ENCODE data around the gene GMFB. TPM values are rescaled to one million over a fixed set of nuclear protein-coding genes. Genes with fewer than 3 reads are reported as not detected.

GMFB gene
- total RNA-seq, 1 donor from 2014 or later, result 86.0 TPM

DNA sequence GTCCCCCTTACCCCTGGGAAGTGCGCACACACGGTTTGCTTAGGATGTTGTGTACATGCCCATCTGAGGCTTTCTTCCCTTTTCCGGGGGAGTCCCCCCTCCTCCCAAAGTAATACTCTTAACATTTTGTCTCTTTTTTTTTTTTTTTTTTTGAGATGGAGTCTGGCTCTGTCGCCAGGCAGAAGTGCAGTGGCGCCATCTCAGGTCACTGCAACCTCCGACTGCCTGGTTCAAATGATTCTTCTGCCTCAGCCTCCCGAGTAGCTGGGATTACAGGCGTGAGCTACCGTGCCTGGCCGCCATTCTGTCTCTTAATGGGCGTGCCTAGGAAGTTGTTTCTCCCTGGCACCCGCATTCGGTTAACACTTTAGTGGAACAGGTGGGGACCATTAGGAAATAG lies 4.5 kb upstream of the GMFB start:
- no peak for DNase-seq (ENCODE audit: low spot score)

DNA sequence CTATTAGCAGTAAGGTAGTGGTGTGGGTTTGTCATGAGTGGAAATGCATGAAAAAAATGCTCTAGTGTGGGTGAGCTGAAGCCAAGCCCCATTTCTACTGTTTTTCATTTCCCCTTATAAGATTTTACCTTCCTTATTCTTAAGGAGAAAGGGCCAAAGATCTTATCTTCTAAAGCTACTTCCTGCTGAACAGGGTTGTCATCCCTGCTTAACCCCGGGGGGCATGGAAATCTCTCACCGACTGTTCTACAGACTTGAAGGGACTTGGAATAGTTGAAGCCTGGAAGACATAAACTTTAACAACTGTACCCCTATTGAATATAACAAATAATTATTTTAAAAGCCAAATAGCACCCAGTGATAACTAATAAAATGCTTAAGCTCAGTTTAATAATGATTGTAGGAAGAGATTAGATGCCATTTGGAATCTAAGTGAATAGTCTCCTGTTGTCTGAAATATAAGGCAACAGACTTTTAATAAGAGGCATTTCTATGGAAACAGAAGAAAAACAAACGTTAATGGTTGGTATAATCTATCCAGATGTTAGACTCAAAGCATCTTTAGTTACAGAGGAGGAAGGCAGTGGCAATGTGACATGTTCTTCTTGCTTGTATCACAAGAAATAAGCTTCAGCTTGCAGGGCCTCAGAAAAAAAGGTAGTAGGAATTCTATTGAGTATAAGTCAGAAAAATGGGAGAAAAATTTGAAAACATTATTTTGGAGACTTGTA lies 1.8 kb upstream of the GMFB start:
- no peak for DNase-seq (ENCODE audit: low spot score)

DNA sequence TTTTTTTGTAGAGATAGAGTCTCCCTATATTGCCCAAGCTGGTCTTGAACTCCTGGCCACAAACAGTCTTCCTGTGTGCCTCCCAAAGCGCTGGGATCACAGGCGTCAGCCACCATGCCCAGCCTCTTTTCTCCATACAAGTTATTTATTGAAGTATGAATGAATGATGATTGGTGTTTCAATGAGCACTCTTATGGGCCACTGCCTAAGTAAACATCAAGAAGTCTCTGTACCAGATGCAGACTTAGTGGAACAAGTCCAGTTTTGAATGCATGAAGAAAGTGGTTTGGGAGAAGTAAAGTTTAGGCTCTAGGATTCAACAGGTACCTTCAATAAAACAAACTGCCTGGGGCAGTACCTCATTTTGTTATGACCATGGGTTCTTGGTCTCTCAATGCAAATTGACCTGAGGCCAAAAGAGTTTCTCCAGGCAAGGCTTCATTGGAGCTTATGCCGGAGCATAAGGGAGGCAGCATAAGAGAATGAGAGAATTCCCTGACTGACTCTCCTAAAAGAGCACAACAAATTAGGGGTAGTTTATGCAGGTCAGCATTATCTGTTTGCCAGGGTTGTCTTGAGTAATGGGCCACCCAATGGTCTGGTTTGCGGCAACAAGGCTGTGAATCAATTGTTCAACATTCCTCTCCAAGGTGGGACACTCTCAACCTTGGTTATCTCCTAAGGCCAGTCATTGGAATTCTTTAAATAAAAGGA lies 1.1 kb upstream of the GMFB start:
- no peak for DNase-seq (ENCODE audit: low spot score)

DNA sequence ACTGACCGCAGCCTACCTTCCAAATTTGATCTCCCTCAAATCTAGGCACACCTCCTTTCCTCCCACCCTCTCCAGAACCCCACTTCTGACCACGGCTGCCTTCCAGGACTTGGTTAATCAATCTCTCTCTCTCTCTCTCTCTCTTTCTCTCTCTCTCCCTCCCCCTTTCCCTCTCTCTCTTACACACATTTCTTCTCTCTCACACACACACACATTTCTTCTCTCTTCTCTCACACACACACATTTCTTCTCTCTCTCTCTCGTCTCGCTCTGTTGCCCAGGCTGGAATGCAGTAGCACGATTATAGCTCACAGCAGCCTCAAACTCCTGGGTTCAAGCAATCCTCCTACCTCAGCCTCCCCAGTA lies 521 bp upstream of the GMFB start:
- DNase-seq (ENCODE audit: low spot score), result no peak

DNA sequence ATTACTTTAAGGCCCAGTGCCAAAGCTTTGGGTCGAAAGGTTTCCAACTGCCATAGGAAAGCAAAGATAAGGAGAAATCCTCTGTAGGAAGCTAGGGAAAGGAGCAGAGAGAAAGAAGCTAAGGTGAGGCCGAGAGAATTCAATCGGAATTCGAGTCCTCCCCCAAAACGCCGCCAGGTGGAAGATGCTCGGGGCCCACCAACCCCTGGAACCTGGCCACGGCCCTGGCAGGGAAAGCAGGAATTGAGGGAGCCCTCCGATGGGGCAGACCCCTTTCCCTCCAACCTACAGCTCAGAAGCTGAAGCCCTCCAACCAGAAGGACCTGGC lies 498 bp downstream of the GMFB start:
- DNase-seq (ENCODE audit: low spot score), result no peak

DNA sequence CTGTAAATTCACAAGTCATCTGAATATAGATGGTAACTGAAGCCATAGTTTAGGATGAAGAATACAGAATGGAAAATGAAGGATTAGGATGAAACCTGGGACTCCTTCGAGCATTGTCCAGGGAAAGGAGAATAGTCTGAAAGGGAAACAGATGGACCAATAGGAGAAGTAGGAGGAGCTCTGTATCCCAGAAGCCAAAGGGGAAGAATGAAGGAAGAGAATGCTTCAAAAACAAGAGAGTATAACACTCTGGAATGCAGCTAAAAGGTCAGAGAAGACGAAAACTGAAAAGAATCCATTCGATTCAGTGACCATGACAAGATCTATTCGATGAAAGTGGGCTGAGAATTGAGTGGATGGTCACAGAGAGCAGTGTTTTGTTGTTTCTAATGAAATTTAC lies 1.0 kb downstream of the GMFB start:
- DNase-seq (ENCODE audit: low spot score), result no peak

DNA sequence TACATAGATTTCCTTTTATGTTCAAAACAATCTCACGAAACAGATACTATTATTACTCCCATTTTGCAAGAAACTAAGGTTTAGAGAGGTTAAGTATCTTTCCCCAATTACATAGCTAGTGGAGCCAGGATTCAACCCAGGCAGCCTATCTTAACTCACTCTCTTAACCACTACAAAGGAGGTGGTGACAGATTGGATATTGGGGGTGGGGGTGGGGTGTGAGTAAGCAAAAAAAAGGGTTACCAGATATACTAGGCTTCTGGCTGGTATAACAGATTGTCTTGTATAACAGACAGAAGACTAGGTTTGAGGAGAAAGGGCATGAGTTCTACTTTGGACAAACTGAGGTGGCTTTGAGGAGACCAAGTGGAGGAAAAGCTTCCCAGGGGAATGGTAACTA lies 2.1 kb downstream of the GMFB start:
- DNase-seq (ENCODE audit: low spot score), result no peak

DNA sequence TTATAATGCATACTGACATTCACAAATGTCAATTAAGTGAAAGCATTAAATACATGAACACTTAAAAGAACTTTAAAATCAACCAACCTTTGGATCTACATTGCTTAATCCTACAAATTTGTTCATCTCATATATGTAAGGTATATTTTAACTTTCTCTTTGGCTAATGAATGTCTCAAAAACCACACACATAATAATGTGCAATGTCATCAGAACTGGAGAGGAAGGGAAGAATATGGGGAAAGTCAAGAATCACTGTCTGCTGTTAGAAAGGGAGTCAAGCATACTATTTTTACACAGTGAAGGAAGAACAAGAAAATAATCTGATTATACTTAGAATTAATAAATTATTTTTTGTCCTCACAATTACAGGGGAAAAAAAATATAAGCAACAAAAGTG lies 4.9 kb downstream of the GMFB start:
- DNase-seq (ENCODE audit: low spot score), result no peak

DNA sequence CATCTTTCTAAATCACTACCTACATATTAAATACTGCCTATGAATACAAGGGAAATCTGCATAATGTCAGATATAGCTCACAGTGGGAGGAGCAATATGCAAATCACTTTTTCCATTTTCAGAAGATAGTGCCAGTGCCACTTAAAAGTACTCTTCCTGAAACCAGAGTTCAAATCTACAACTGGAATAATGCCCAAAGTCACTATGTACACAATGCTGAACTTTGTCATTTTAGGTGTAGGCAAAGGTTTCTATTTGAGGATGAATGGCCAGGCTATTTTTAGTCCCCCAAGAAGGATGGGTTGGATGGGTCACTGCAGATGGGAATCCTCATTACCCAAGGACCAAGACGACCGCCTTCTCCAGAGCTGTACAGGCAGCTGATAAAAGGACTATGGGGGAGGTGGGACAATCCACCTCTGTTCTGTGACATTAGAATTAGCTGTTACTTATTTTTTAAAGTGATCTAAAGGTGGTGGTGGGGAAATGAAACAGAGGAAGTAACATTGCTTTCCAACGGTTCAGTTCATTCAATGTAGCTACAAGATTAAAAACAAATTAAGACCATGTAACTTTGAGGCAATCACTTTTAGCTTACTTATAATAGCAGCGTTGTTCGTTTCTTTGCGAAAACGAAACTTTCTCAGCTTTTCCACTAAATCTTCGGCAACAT lies 5.6 kb downstream of the GMFB start:
- DNase-seq (ENCODE audit: low spot score), result no peak

DNA sequence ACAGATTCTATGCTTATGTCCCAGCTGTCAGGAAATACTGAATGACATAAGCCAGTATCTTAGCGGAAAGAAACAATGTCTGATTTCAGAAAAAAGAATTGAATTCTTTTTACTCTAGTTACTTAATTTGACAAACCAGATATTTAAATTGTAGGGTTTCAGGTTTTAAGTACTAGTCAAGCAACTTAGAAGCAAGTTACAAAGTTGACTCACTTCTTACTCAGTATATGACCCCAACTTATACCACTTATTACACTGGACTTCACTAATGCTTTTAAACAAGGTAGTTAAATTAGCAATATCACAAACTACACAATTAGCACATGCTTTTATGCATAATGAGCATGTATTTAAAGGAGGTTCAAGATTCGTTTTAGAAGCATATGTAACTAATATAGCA lies 7.1 kb downstream of the GMFB start:
- DNase-seq (ENCODE audit: low spot score), result no peak

DNA sequence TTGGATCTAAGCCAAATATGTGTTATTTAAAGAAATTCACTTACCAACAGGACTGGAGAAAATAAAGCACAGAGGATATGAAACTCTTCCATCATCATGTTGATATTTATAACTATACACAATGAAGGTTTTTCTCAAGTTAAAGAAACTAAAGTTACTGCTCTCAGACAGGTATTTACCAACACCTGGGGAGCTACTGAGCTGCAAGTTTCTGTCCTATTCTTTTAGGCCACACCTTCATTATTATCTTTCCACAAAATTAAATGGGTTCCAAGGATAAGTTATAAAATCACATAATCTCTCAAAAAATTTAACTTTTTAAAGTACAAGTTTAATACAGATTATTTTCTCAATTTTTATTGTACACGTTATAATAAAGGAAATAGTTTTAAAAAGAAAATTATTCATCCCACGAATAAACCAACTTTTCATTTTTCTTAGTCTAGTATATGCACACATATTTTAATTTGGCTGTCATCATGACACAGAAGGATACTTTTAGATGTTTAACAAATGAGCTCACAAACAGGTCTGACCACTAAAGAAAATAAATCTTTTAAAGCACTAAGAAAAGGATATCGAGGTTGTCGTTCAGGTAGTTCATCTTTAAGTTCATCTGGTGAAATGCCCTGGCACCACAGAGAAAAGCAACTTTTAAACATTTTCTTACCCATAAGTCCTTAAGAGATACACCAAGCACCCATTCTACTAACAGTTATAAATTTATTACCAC lies 7.8 kb downstream of the GMFB start:
- DNase-seq (ENCODE audit: low spot score), result no peak

DNA sequence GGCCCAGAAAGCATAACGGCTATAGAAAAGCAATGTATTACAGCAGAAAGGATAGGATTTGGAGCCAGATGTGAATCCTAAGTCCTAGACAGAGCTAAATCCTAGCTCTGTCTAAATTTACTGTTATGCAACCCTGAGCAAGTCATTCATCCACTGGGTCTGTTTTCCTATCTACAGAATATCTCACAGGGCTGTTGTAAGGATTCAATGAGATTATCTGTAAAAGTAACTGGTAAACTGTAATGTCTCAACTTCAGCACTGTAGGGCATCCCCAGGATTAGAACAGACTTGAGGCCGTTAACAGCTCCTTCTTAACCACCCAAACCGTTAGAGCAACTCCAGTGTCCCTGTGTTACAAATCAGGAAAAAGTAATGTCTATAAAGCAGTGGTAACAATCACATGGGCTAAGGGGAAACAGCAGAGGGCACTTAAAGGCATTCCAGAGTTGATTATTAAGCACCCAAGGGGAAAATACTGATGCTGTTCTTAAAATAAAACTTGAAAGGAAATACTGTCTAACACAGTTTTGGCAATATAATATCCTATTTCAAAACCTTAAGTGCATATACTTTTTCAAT lies 10.1 kb downstream of the GMFB start:
- DNase-seq (ENCODE audit: low spot score), result no peak

DNA sequence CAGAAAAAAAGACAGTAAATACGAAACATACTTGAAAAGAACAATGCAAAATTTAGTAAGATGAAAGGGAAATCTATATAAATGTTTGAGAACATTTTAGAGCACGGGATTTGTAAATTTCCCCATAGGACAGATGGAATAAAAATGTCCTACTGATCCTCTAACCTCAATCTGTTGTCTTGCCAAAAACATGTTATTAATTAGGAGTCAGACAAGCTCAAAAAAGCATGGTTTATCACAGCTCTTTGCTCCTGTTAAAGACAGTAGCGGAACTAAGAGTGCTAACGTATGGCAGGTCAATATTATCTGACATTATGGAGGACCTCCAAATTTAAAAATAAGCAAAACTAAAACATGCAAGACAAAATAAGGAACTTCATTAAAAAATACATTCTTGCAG lies 12.9 kb downstream of the GMFB start:
- no peak for DNase-seq (ENCODE audit: low spot score)

DNA sequence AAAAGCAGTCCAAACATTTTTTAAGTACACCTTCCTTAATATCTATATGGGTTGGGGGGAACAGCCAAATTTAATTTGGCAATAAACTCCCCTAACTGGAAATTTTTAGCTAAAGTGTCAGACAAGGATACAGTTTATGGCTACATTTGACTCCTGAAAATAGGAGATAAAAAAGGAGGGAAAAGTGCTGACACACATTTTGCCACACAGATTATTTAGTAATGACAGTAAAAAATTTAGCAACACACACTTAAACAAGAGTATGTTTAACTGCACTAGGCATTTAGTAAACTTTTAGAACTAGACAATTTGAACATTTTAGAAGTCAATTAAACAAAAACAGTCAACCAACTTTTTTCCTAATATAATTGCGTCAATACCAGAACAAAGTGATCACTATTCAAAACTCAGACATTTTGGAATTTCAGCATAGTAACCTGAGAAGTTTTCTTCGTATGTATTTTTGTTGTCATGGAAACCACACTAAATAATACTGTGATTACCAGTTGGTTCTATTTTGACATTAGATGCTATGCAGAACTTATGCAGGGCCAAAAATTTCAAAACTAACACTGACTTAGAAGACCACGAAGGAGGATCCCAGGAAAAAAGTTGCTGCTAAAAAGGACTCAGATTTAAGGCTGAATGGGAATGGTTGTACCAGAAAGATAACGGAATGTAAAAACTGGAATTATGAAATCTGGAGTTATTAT lies 13.4 kb downstream of the GMFB start:
- no peak for DNase-seq (ENCODE audit: low spot score)

DNA sequence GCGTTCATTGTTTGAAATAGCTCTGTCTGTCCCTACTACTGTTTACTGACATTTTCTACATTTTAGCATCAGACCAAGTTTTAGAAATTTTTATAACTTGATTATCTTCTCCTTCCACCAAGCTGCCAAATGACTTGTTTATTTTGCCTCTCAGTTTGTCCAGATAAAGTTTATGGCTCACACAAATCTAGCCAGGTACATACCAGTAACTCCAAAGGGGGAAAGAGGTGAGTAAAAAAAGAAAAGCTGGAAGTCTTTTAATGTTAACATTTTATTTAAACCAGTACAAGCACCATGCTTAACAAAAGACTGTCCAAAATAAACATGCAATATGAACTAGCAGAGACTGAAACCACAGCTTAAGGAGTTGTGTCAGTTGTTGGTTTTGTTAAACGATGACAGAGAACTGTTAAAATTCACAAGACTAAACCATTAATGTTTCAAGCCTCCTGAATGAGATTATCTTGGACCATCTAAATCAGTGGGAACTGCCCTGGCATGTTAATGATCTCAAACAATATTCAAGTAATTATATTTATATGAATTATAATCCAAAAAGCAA lies 14.5 kb downstream of the GMFB start:
- no peak for DNase-seq (ENCODE audit: low spot score)

DNA sequence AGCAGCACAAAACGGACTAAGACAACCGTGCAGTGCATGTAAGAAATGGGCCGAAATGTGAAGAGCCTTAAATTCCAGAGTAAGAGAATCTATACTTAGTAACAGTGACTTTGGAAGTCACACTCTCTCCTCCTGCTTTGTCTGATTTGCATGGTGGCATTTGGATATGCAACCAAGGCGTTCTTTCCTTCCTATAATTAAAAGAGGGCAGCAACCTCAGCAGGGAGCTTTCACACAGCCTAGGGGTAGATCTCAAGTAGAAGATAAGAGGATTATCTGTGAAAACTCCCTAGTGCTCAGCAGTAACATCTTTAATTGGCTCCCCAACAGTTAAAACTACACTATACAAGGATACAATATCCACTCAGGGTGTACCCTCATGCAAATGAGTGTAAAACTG lies 16.5 kb downstream of the GMFB start:
- no peak for DNase-seq (ENCODE audit: low spot score)

DNA sequence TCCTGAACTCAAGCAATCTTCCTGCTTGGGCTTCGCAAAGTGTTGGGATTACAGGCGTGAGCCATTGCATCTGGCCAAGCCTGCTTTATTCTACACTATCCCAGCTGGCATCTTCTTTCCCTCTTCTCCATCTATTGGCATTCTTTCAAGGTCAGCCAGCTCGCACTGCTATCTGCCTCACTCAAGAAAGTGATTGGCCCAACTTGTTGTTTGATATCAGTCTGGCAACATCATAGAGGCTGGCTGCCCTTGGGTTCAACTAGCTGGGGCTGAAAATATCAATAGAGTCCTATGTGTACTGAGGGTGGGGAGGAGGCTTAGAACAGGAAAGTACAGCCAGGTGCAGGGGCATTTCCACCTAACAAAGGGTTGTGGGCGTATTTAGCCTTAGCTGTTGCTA lies 17.1 kb downstream of the GMFB start:
- no peak for DNase-seq (ENCODE audit: low spot score)

DNA sequence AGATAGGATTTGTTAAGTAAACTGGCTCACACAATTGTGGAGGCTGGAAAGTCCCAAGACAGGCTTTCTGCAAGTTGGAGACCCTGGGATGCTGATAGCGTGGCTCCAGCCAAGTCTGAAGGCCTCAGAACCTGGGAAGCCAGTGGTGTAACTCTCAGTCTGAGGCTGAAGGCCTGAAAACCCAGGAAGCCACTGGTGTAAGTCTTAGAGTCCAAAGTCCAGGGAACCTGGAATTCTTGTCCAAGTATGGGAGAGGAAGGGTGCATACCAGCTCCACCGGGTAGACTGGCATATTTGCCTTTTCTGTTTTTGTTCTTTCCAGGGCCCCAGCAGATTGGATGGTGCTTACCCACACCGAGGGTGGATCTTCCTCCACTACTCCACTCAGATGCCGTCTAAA lies 18.1 kb downstream of the GMFB start:
- no peak for DNase-seq (ENCODE audit: low spot score)

DNA sequence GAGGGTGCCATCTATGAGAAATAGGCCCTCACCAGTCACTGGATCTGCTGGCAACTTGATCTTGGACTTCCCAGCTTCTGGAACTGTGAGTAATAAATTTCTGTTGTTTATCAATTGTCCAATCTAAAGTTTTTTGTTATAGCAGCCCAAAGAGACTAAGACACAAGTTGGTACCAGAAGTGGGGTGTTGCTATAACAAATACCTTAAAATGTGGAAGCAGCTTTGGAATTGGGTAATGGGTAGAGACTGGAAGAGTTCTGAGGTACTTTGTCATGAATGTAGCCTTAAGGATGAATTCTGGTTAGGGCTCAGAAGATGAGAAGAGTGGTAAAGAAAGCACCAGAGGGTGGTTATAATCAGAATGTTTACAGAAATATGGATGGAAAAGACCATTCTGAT lies 21.5 kb downstream of the GMFB start:
- DNase-seq (ENCODE audit: low spot score), result no peak

DNA sequence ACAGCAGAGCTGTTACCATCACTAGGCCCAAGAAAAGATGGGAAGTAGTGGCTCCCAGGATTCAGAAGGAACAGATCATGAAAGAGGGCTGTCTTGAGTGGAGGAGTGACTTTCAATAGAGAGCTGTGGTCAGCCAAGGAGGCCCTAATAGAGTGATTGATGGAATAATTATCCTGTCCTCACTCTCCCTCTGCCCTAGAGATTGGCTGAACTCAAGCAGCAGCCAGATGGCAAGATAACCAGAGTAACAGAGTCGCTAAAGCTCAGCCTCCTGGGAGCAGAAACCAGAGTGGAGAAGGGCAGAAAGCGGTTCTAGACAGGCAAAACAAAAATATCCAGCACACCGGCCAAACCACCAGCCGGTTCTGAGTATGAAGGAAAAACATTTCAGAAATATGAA lies 23.1 kb downstream of the GMFB start:
- no peak for DNase-seq (ENCODE audit: low spot score)

DNA sequence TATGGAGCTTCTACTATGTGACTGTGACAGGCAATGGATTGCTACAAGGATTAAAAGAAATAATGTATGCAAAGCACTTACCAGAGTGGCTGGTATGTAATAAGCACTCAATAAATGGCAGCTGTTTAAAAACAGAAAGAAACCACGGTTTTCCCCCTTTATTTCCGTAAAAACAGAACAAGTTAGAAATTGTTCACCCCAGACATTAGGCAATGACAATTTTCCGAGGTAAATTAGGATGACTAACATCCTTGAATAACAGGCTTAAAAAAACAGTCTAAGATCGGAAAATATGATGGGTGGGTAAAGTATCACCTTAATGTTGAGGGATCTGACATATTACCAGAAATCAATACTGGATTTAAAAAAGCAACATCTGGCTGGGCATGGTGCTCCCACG lies 26.7 kb downstream of the GMFB start:
- no peak for DNase-seq (ENCODE audit: low spot score)

Measured in mesenteric fat pad (tissue), 1 donor.